CD4-positive, CD25-positive, alpha-beta regulatory T cell (primary cell): Measurements from ENCODE around the gene KMT2B. TPM values are rescaled to one million over a fixed set of nuclear protein-coding genes. Genes with fewer than 3 reads are reported as not detected.
"Not testable (repeated sequence)": the region's sequence is repeated elsewhere in the genome, so short reads cannot be mapped to it uniquely, and the experiment has no call there.

Source experiments
- ATAC-seq, 2 donors: fragments of 150-1000 bp; cut with Tn5 transposase; one replicate each; pipeline ENCODE4 v1.10.0; 2021; ENCODE audit warnings: low read depth in 2 of 2, moderate number of reproducible peaks in 2 of 2, moderate library complexity in 1 of 2
- DNase-seq, 3 donors: peaks; one replicate each; pipeline versions ENCODE4 v3.0.0 to v3.0.0-alpha.2; 2012 to 2022; ENCODE audit warnings: mixed read lengths in 1 of 3
- H3K27ac ChIP-seq: one replicate; pipeline ENCODE4 v1.7.0; 2013; ENCODE audit warnings: mild to moderate bottlenecking, low read length; ENCODE audit not compliant: insufficient read depth, poor library complexity, severe bottlenecking
- H3K27me3 ChIP-seq: one replicate; pipeline ENCODE4 v1.7.0; 2013; ENCODE audit warnings: low read length; ENCODE audit not compliant: control insufficient read depth, insufficient read depth
- H3K36me3 ChIP-seq: one replicate; pipeline ENCODE4 v1.7.0; 2013; ENCODE audit warnings: mild to moderate bottlenecking, low read length, moderate library complexity; ENCODE audit not compliant: control insufficient read depth, insufficient read depth
- H3K4me1 ChIP-seq: 2 replicates; pipeline ENCODE4 v1.7.0; 2013; ENCODE audit warnings: mild to moderate bottlenecking, low read length; ENCODE audit not compliant: insufficient read depth, control insufficient read depth, poor library complexity, severe bottlenecking
- H3K4me3 ChIP-seq: one replicate; pipeline ENCODE4 v1.7.0; 2013; ENCODE audit warnings: low read depth, mild to moderate bottlenecking, low read length, moderate library complexity
- H3K9me3 ChIP-seq, 2 experiments: 1 replicate in 1 of 2; 2 replicates in 1 of 2; pipeline ENCODE4 v1.7.0; 2013; ENCODE audit warnings: low read length in 2 of 2, mild to moderate bottlenecking in 1 of 2, moderate library complexity in 1 of 2; ENCODE audit not compliant: control insufficient read depth in 2 of 2
- H3K27ac Mint-ChIP-seq, 3 donors: one replicate each; pipeline ENCODE4 v1.8.0; 2020 to 2022; ENCODE audit warnings: mild to moderate bottlenecking in 3 of 3, mixed read lengths in 3 of 3, moderate library complexity in 2 of 3
- H3K27me3 Mint-ChIP-seq: one replicate; pipeline ENCODE4 v1.8.0; 2022; ENCODE audit warnings: mild to moderate bottlenecking, mixed read lengths
- H3K36me3 Mint-ChIP-seq: one replicate; pipeline ENCODE4 v1.8.0; 2020; ENCODE audit warnings: mixed read lengths
- H3K4me1 Mint-ChIP-seq, 4 donors: one replicate each; pipeline ENCODE4 v1.8.0; 2020 to 2022; ENCODE audit warnings: mixed read lengths in 4 of 4, mild to moderate bottlenecking in 1 of 4
- H3K4me3 Mint-ChIP-seq, 4 donors: one replicate each; pipeline ENCODE4 v1.8.0; 2020 to 2022; ENCODE audit warnings: mild to moderate bottlenecking in 4 of 4, mixed read lengths in 4 of 4, moderate library complexity in 3 of 4
- H3K9me3 Mint-ChIP-seq, 7 donors: one replicate each; pipeline ENCODE4 v1.8.0; 2020 to 2022; ENCODE audit warnings: mixed read lengths in 7 of 7, mild to moderate bottlenecking in 3 of 7, moderate library complexity in 2 of 7
- polyA plus RNA-seq, 4 donors: library from polyadenylated mRNA; unstranded; fragments of 300-500 nt; fragmentation: Illumina TruSeq; gene quantifications; one replicate each; pipeline ENCODE4 v1.2.3, GENCODE V29; 2021
- total RNA-seq: library from RNA; stranded (reverse); gene quantifications from one replicate; pipeline ENCODE4 v1.2.3, GENCODE V29; 2022

Gene KMT2B
- total and polyA plus RNA-seq, 5 donors from 2014 or later = 0.45 to 73.0 (median 0.87) TPM

DNA sequence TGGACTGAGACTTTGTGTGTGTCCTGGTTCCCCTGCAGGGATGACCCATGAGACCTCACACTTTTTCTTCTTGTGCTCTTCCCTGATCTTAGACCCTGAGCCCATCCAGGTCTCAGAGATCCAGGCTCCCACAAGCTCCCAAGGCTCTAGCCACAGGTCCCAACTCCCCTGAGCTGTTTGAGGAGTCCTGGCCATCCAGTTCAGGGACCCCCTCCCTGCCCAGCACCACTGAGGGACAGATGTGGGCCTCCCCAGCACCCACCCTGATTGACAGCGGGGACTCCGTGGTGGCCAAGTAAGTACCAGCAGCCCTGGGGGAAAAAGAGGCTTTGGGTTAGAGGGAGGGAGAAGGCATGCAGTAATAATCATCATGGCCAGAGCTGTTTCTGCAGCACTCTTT lies 41.9 kb downstream of the KMT2B start:
- no peaks in the 10 kb centered on the region for H3K27me3 ChIP-seq
- no peak overlapping the region for H3K4me3 ChIP-seq
- ATAC-seq (no peak), DNase-seq (no peak)
- no peak overlapping the region for H3K27ac ChIP-seq
- H3K9me3 ChIP-seq = no peaks in the 10 kb centered on the region
- H3K36me3 ChIP-seq = peaks cover 15% of the 10 kb centered on the region
- Mint-ChIP-seq H3K4me3 (peak overlapping the region; percentile 68 to 99 (median 97)), H3K36me3 (peaks cover 7% of the 10 kb centered on the region), H3K27ac (no peak overlapping the region), H3K27me3 (peaks cover 6% of the 10 kb centered on the region), H3K9me3 (no peaks in the 10 kb centered on the region), H3K4me1 (peaks cover 0 to 47% (median 6%) of the 10 kb centered on the region in 4 donors)
- peaks cover 44% of the 10 kb centered on the region for H3K4me1 ChIP-seq

DNA sequence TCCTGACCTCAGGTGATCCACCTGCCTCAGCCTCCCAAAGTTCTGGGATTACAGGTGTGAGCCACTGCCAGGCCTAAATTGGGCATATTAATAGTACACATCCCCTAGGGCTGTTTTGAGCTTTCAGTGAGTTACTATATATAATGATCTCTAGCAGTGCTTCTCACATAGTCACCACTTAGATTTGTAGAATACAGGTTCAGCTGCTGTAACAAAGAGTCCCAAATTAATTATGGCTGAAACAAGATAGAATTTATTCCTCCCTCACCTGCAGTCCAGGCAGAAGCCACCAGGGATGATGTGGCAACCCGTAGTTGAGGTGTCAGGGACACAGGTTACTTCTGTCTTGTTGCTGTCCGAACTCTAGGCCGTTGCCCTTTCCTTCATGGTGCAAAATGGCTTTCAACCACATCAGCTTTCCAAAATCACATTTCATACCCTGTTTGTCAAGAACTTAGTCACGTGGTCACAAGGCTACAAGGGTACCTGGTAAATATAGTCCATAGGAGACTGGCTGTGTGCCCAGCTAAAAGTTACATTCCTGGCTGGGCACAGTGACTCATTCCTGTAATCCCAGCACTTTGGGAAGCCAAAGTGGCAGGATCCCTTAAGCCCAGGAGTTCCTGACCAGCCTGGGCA lies 43.0 kb downstream of the KMT2B start:
- no peak overlapping the region for H3K4me3 ChIP-seq
- H3K27ac ChIP-seq = no peak overlapping the region
- peaks cover 22% of the 10 kb centered on the region for H3K36me3 ChIP-seq
- H3K9me3 ChIP-seq = no peaks in the 10 kb centered on the region
- no peaks in the 10 kb centered on the region for H3K27me3 ChIP-seq
- peaks cover 35% of the 10 kb centered on the region for H3K4me1 ChIP-seq
- Mint-ChIP-seq H3K4me3 (peak overlapping the region in 2 of 4 donors; percentile 2 to 95), H3K27me3 (peaks cover 6% of the 10 kb centered on the region), H3K9me3 (no peaks in the 10 kb centered on the region), H3K36me3 (peaks cover 10% of the 10 kb centered on the region), H3K4me1 (peaks cover 0 to 42% (median 6%) of the 10 kb centered on the region in 4 donors), H3K27ac (no peak overlapping the region)
- ATAC-seq = no peak
- no peak for DNase-seq

- H3K27me3 Mint-ChIP-seq = no peaks in the 10 kb centered on the region
- peak overlapping the region in 1 of 4 donors; percentile 31 for H3K4me3 Mint-ChIP-seq
- Histone ChIP-seq H3K4me1 (peaks cover 2% of the 10 kb centered on the region), H3K27ac (no peak overlapping the region), H3K4me3 (no peak overlapping the region), H3K27me3 (no peaks in the 10 kb centered on the region), H3K36me3 (peaks cover 28% of the 10 kb centered on the region), H3K9me3 (no peaks in the 10 kb centered on the region)
- ATAC-seq (no peak), DNase-seq (no peak)
- no peaks in the 10 kb centered on the region for H3K9me3 Mint-ChIP-seq
- H3K36me3 Mint-ChIP-seq = peaks cover 15% of the 10 kb centered on the region
- peaks cover 0 to 12% (median 0%) of the 10 kb centered on the region in 4 donors for H3K4me1 Mint-ChIP-seq
- no peak overlapping the region for H3K27ac Mint-ChIP-seq
These were observed 46.9 kb downstream of the KMT2B start for GRCh38 chr19:35764432-35765315.

- Histone ChIP-seq H3K4me1 (no peaks in the 10 kb centered on the region), H3K36me3 (peaks cover 22% of the 10 kb centered on the region), H3K4me3 (no peak overlapping the region), H3K27me3 (no peaks in the 10 kb centered on the region), H3K9me3 (no peaks in the 10 kb centered on the region), H3K27ac (no peak overlapping the region)
- Mint-ChIP-seq H3K27ac (no peak overlapping the region), H3K27me3 (no peaks in the 10 kb centered on the region), H3K9me3 (no peaks in the 10 kb centered on the region), H3K36me3 (peaks cover 15% of the 10 kb centered on the region), H3K4me3 (peak overlapping the region in 1 of 4 donors; percentile 61), H3K4me1 (peaks cover 0 to 5% (median 0%) of the 10 kb centered on the region in 4 donors)
- no peak for DNase-seq
- no peak for ATAC-seq
These were observed 48.8 kb downstream of the KMT2B start for GRCh38 chr19:35766571-35767104.

- no peak overlapping the region for H3K4me3 ChIP-seq
- no peaks in the 10 kb centered on the region for H3K9me3 Mint-ChIP-seq
- H3K27ac Mint-ChIP-seq = no peak overlapping the region
- no peak for DNase-seq
- no peaks in the 10 kb centered on the region for H3K27me3 ChIP-seq
- H3K9me3 ChIP-seq = no peaks in the 10 kb centered on the region
- no peaks in the 10 kb centered on the region for H3K4me1 Mint-ChIP-seq
- H3K27me3 Mint-ChIP-seq = no peaks in the 10 kb centered on the region
- no peak overlapping the region for H3K4me3 Mint-ChIP-seq
- ATAC-seq = no peak
- H3K4me1 ChIP-seq = no peaks in the 10 kb centered on the region
- peaks cover 9% of the 10 kb centered on the region for H3K36me3 Mint-ChIP-seq
- peaks cover 13% of the 10 kb centered on the region for H3K36me3 ChIP-seq
- H3K27ac ChIP-seq = no peak overlapping the region
These were observed 49.7 kb downstream of the KMT2B start for GRCh38 chr19:35767288-35768081.

- DNase-seq (no peak), ATAC-seq (no peak)
- peaks cover 13% of the 10 kb centered on the region for H3K36me3 ChIP-seq
- Mint-ChIP-seq H3K4me1 (peaks cover 0 to 3% (median 0%) of the 10 kb centered on the region in 4 donors), H3K27ac (peak overlapping the region in 1 of 3 donors; percentile 60), H3K36me3 (peaks cover 9% of the 10 kb centered on the region), H3K9me3 (no peaks in the 10 kb centered on the region), H3K4me3 (no peak overlapping the region), H3K27me3 (no peaks in the 10 kb centered on the region)
- no peaks in the 10 kb centered on the region for H3K4me1 ChIP-seq
- H3K27me3 ChIP-seq = no peaks in the 10 kb centered on the region
- H3K9me3 ChIP-seq = no peaks in the 10 kb centered on the region
- no peak overlapping the region for H3K4me3 ChIP-seq
- H3K27ac ChIP-seq = no peak overlapping the region
These were observed 50.2 kb downstream of the KMT2B start for GRCh38 chr19:35768082-35768421.

- H3K36me3 Mint-ChIP-seq, H3K9me3 ChIP-seq, H3K27me3 ChIP-seq, H3K9me3 Mint-ChIP-seq, H3K4me3 Mint-ChIP-seq, ATAC-seq, H3K36me3 ChIP-seq, H3K27me3 Mint-ChIP-seq, H3K27ac ChIP-seq, H3K4me3 ChIP-seq, DNase-seq, H3K27ac Mint-ChIP-seq: not testable (repeated sequence)
- peaks cover 17% of the 10 kb centered on the region for H3K4me1 ChIP-seq
- H3K4me1 Mint-ChIP-seq = peaks cover 4 to 24% (median 9%) of the 10 kb centered on the region in 4 donors
These were observed 54.6 kb downstream of the KMT2B start for GRCh38 chr19:35772362-35772761.
